ENCODE data around the gene KIF11.
A peak's percentile ranks its signal among the peaks of the same experiment; 100 is the strongest.
"Not testable (repeated sequence)": the region's sequence is repeated elsewhere in the genome, so short reads cannot be mapped to it uniquely, and the experiment has no call there.

The KIF11 gene

DNA sequence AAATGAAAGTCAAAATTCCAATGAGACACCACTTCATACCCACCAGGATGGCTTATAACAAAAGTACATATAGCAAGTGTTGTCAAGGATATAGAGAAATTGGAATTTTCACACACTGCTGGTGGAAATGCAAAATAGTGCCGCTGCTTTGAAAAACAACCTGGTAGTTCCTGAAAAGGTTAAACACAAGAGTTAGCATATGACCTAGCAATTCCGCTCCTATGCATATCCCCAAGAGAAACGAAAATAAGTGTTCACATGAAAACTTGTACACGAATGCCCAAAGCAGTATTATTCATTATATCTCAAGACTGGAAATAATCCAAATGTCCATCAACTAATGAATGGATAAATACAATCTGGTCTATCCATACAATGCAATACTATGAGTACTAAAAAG is 33.9 kb upstream of the KIF11 start:
- no peak overlapping the region for H3K4me3 ChIP-seq (ENCODE audit: low read depth, low read length)
- no peak for DNase-seq (ENCODE audit: low read depth)
- TF ChIP-seq, protein P1, sequence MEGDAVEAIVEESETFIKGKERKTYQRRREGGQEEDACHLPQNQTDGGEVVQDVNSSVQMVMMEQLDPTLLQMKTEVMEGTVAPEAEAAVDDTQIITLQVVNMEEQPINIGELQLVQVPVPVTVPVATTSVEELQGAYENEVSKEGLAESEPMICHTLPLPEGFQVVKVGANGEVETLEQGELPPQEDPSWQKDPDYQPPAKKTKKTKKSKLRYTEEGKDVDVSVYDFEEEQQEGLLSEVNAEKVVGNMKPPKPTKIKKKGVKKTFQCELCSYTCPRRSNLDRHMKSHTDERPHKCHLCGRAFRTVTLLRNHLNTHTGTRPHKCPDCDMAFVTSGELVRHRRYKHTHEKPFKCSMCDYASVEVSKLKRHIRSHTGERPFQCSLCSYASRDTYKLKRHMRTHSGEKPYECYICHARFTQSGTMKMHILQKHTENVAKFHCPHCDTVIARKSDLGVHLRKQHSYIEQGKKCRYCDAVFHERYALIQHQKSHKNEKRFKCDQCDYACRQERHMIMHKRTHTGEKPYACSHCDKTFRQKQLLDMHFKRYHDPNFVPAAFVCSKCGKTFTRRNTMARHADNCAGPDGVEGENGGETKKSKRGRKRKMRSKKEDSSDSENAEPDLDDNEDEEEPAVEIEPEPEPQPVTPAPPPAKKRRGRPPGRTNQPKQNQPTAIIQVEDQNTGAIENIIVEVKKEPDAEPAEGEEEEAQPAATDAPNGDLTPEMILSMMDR (IDR thresholded peaks at IDR 0.05; ENCODE audit: control insufficient read depth, extremely low read depth, insufficient read depth), result no peak

- no peak for DNase-seq (ENCODE audit: low read depth)
- TF ChIP-seq, protein P1 (IDR thresholded peaks at IDR 0.05; ENCODE audit: control insufficient read depth, extremely low read depth, insufficient read depth), result no peak
- no peak overlapping the region for H3K4me3 ChIP-seq (ENCODE audit: low read depth, low read length)
Measured at GRCh38 chr10:92562424-92562823, 30.5 kb upstream of the KIF11 start.

DNA sequence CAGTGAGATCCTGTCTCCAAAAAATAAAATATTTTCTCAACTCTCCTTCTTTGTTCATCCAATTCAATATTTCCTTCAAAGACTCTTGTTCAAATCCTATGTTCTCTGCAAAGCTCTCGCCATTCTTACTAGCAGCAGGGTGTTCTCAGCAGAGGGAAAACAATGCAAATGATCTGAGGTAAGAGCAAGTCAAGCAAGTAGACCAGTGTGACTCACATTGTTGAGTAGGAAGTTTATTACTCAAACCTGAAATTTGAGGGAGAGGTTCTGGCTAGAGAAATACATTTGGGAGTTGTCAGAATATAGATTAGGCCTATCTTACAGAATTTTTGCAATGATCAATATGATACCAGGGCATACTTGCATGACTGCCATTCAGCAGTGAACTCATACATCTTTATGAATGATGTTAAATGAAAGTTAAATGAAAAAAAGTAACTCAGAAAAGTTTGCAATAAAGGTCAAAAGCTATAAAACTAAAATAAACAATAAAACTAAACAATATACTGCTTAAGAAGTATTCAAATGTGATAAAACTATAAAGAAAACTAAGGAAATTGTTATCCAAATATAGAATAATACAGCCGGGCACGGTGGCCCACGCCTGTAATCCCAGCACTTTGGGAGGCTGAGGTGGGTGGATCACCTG is 24.9 kb upstream of the KIF11 start:
- no peak overlapping the region for H3K4me3 ChIP-seq (ENCODE audit: low read depth, low read length)
- TF ChIP-seq, protein P1 (IDR thresholded peaks at IDR 0.05; ENCODE audit: control insufficient read depth, extremely low read depth, insufficient read depth), result no peak
- DNase-seq (ENCODE audit: low read depth), result no peak

- TF ChIP-seq, protein P1 (IDR thresholded peaks at IDR 0.05; ENCODE audit: control insufficient read depth, extremely low read depth, insufficient read depth), result no peak
- no peak overlapping the region for H3K4me3 ChIP-seq (ENCODE audit: low read depth, low read length)
- DNase-seq (ENCODE audit: low read depth), result no peak
Measured at GRCh38 chr10:92569071-92569470, 23.9 kb upstream of the KIF11 start.

DNA sequence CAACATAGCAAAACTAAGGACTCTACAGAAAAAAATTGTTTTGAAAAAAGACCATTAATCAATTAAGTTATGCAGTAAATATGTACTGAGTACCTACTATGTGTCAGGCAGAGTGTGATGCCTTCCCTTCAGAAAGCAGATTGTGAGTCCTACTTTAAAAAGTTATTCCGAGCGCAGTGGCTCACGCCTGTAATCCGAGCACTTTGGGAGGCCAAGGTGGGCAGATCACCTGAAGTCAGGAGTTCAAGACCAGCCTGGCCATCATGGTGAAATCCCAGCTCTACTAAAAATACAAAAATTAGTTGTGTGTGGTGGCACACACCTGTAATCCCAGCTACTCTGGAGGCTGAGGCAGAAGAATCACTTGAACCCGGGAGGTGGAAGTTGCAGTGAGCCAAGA is 23.3 kb upstream of the KIF11 start:
- DNase-seq (ENCODE audit: low read depth); H3K4me3 ChIP-seq (ENCODE audit: low read depth, low read length): not testable (repeated sequence)

DNA sequence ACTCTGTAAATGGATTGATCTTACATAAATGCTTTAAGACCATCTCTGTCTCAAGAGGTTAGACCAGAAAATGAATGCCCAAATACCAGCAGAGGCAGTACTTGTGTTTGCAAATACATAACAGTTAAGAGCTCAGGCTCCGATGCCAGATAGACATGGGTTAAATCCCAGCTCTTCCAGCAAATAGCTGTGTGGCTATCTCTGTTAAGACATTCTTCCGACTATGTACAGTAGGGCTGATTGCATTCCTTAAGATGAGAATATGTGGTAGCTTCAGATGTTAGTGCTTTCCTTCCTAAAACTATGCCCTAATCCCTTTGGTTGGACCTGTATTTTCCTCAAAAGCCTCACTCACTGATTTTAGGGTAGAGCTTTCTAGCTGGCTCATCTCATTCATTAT is 21.3 kb upstream of the KIF11 start:
- no peak overlapping the region for H3K4me3 ChIP-seq (ENCODE audit: low read depth, low read length)
- TF ChIP-seq, protein P1 (IDR thresholded peaks at IDR 0.05; ENCODE audit: control insufficient read depth, extremely low read depth, insufficient read depth), result no peak
- DNase-seq (ENCODE audit: low read depth), result no peak

- DNase-seq (ENCODE audit: low read depth), result no peak
- TF ChIP-seq, protein P1 (IDR thresholded peaks at IDR 0.05; ENCODE audit: control insufficient read depth, extremely low read depth, insufficient read depth), result no peak
- peak overlapping the region; percentile 61 for H3K4me3 ChIP-seq (ENCODE audit: low read depth, low read length)
Measured at GRCh38 chr10:92572362-92573090, 20.4 kb upstream of the KIF11 start.

Measured in LNCaP clone FGC (cell line).